HG02852 (cell line): ENCODE data around the gene S100A14.
"Not testable (repeated sequence)": the region's sequence is repeated elsewhere in the genome, so short reads cannot be mapped to it uniquely, and the experiment has no call there.

ENCODE experiments used
- ATAC-seq: cut with Tn5 transposase; IDR thresholded peaks from one replicate; pipeline ENCODE4 v1.9.1; 2021; ENCODE audit warnings: mild to moderate bottlenecking, moderate library complexity; ENCODE audit not compliant: unreplicated experiment

The S100A14 gene

GRCh38 chr1:153588482-153588881 lies 27.6 kb downstream of the S100A14 start:
- no peak for ATAC-seq

GRCh38 chr1:153588033-153588432 lies 28.1 kb downstream of the S100A14 start:
- ATAC-seq, result not testable (repeated sequence)

- no peak for ATAC-seq
Measured at GRCh38 chr1:153587314-153587713, 28.8 kb downstream of the S100A14 start.

- ATAC-seq, result no peak
Measured at GRCh38 chr1:153586347-153586746, 29.8 kb downstream of the S100A14 start.

GRCh38 chr1:153585006-153585405 lies 31.1 kb downstream of the S100A14 start:
- ATAC-seq, result no peak

GRCh38 chr1:153583976-153584375 lies 32.1 kb downstream of the S100A14 start:
- no peak for ATAC-seq

GRCh38 chr1:153583514-153583913 lies 32.6 kb downstream of the S100A14 start:
- not testable (repeated sequence) for ATAC-seq

GRCh38 chr1:153582836-153583235 lies 33.3 kb downstream of the S100A14 start:
- not testable (repeated sequence) for ATAC-seq

GRCh38 chr1:153578936-153579335 lies 37.2 kb downstream of the S100A14 start:
- ATAC-seq, result no peak

GRCh38 chr1:153578490-153578889 lies 37.6 kb downstream of the S100A14 start:
- ATAC-seq, result no peak

GRCh38 chr1:153577624-153578051 lies 38.5 kb downstream of the S100A14 start:
- ATAC-seq, result no peak

GRCh38 chr1:153577138-153577537 lies 39.0 kb downstream of the S100A14 start:
- ATAC-seq, result no peak

GRCh38 chr1:153575497-153575896 lies 40.6 kb downstream of the S100A14 start:
- ATAC-seq, result not testable (repeated sequence)

- not testable (repeated sequence) for ATAC-seq
Measured at GRCh38 chr1:153575081-153575491, 41.0 kb downstream of the S100A14 start.

- ATAC-seq, result no peak
Measured at GRCh38 chr1:153573351-153573750, 42.8 kb downstream of the S100A14 start.

- ATAC-seq, result peak; percentile 60
Measured at GRCh38 chr1:153572569-153573015, 43.5 kb downstream of the S100A14 start.

- no peak for ATAC-seq
Measured at GRCh38 chr1:153571706-153572105, 44.4 kb downstream of the S100A14 start.

- ATAC-seq, result no peak
Measured at GRCh38 chr1:153570874-153571273, 45.3 kb downstream of the S100A14 start.

GRCh38 chr1:153569465-153569864 lies 46.7 kb downstream of the S100A14 start:
- ATAC-seq, result no peak

- no peak for ATAC-seq
Measured at GRCh38 chr1:153568367-153569099, 47.6 kb downstream of the S100A14 start.

GRCh38 chr1:153567621-153568366 lies 48.3 kb downstream of the S100A14 start:
- no peak for ATAC-seq
